Epithelial cell of alveolus of lung (primary cell): ENCODE results near the gene SNRNP48. TPM values are rescaled to one million over a fixed set of nuclear protein-coding genes. Genes with fewer than 3 reads are reported as not detected.

ENCODE experiments used
- total RNA-seq: library from RNA; depleted of rRNA; stranded (reverse); fragments of >200 nt; gene quantifications from 2 replicates; pipeline ENCODE4 v1.2.1, GENCODE V29; 2015

The SNRNP48 gene, protein sequence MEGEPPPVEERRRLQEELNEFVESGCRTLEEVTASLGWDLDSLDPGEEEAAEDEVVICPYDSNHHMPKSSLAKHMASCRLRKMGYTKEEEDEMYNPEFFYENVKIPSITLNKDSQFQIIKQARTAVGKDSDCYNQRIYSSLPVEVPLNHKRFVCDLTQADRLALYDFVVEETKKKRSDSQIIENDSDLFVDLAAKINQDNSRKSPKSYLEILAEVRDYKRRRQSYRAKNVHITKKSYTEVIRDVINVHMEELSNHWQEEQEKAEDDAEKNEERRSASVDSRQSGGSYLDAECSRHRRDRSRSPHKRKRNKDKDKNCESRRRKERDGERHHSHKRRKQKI
- total RNA-seq: 6.3 and 10.9 TPM in 2 replicates

DNA sequence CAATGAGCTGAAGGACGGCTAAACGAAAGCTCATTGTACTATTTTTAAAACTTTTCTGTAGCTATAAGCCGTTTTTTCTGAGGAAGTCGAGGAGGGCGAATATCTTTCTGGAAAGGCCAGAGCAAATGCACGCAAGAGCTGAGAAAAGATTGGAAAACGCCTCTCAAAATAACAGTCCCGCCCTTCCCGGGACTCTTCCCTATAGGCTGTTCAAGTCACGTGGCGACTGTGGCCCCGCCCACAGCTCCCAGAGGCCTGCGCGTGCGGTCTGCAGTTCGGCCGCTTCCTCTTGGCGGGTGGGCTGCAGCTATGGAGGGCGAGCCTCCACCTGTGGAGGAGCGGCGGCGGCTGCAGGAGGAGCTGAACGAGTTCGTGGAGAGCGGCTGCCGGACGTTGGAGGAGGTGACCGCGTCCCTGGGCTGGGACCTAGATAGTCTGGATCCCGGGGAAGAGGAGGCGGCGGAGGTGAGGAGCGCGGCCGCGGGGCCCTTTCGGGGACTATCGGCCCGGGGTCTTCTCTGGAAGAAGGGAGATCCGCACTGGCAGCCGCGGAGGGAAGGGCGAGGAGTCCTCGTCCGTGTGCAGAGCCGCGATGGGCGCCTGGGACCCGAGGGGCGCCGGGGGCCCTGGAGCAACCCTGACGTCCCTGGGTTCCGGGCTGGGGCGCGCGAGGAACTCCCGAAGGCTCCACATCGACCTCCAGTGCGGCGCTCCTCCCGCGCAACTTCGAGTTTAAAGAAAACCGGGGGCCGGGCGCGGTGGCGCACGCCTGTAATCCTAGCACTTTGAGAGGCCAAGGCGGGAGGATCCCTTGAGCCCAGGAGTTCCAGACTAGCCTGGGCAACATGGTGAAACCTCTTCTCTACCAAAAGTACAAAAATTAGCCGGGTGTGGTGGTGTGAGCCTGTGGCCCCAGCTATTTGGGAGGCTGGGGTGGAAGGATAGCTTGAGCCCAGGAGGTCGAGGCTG is at the start of gene SNRNP48:
TSS of gene SNRNP48 (plus strand) at position 250 of the 969 bp plus-strand sequence. CDS start at position 310, 60 bp downstream.

DNA sequence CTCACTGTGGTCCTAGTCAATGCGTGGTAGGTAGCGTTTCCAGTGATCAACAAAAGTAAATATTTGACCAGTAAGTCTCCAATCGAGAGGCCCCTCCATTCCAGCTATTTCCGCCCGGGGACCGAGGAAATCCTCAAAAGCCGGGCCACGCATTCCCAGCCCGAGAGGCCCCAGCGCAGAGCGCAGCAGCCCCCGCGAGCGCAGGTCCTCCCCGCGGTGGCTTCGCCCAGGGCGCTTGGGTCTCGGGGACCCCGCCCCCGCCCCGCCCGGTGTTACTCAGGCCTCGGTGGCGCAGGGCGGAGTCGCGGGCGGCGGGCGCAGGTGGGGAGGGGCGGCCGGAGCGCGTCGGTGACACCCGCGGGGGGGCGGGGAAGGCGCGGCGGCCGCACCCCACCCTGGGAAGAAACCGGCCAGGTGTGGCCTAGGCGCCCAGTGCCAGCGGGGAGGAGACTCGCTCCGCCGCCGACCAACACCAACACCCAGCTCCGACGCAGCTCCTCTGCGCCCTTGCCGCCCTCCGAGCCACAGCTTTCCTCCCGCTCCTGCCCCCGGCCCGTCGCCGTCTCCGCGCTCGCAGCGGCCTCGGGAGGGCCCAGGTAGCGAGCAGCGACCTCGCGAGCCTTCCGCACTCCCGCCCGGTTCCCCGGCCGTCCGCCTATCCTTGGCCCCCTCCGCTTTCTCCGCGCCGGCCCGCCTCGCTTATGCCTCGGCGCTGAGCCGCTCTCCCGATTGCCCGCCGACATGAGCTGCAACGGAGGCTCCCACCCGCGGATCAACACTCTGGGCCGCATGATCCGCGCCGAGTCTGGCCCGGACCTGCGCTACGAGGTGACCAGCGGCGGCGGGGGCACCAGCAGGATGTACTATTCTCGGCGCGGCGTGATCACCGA is 48.6 kb upstream of the SNRNP48 start, which contains the start of gene DSP:
TSS of gene DSP (plus strand) at position 497 of the 890 bp plus-strand sequence. CDS start at position 742, 245 bp downstream.

Other genes with a start within 250 kb of the SNRNP48 start
- under 0.01 TPM in 1 of 2 replicates, not detected in the other for gene CAGE1, start 200.5 kb upstream of the SNRNP48 start, total RNA-seq
- 4.1 and 8.3 TPM in 2 replicates for gene RIOK1, start 200.4 kb upstream of the SNRNP48 start, total RNA-seq
- gene DSP, start 48.5 kb upstream of the SNRNP48 start, total RNA-seq: 2.2 and 12.7 TPM in 2 replicates
- 1.2 and 1.7 TPM in 2 replicates for gene BMP6, start 135.9 kb downstream of the SNRNP48 start, total RNA-seq